ENCODE results near the gene ITGAD.

DNA sequence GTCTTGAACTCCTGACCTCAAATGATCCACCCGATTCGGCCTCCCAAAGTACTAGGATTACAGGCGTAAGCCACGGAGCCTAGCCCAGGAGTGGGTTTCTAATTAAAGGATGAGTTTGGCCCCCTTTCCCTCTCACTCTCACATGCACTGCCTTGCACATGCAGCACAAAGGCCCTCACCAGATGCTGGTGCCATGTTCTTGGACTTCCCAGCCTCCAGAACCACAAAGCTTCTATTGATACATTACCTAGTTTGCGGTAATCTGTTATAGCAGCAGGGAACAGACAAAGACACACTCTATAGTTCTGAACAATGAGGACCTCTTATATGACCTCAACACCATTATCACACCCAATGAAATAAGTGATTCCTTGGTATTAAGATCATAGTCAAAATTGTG lies 17.9 kb upstream of the ITGAD start:
- TF ChIP-seq, protein P1, sequence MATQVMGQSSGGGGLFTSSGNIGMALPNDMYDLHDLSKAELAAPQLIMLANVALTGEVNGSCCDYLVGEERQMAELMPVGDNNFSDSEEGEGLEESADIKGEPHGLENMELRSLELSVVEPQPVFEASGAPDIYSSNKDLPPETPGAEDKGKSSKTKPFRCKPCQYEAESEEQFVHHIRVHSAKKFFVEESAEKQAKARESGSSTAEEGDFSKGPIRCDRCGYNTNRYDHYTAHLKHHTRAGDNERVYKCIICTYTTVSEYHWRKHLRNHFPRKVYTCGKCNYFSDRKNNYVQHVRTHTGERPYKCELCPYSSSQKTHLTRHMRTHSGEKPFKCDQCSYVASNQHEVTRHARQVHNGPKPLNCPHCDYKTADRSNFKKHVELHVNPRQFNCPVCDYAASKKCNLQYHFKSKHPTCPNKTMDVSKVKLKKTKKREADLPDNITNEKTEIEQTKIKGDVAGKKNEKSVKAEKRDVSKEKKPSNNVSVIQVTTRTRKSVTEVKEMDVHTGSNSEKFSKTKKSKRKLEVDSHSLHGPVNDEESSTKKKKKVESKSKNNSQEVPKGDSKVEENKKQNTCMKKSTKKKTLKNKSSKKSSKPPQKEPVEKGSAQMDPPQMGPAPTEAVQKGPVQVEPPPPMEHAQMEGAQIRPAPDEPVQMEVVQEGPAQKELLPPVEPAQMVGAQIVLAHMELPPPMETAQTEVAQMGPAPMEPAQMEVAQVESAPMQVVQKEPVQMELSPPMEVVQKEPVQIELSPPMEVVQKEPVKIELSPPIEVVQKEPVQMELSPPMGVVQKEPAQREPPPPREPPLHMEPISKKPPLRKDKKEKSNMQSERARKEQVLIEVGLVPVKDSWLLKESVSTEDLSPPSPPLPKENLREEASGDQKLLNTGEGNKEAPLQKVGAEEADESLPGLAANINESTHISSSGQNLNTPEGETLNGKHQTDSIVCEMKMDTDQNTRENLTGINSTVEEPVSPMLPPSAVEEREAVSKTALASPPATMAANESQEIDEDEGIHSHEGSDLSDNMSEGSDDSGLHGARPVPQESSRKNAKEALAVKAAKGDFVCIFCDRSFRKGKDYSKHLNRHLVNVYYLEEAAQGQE (tag by site-specific recombination; IDR thresholded peaks at IDR 0.05): no peak
- TF ChIP-seq ZNF394 (tag by site-specific recombination; IDR thresholded peaks at IDR 0.05; ENCODE audit: borderline replicate concordance) (no peak), SETDB1 (IDR thresholded peaks at IDR 0.05; ENCODE audit: insufficient read length, low read length) (no peak), ZNF391 (tag by site-specific recombination; IDR thresholded peaks at IDR 0.05; ENCODE audit: borderline replicate concordance, low read depth) (no peak), ZNF654 (tag by site-specific recombination; IDR thresholded peaks at IDR 0.05; ENCODE audit: low read depth) (no peak), ZNF274 (IDR thresholded peaks at IDR 0.05; ENCODE audit: low read length) (no peak), ZNF274 (tag by site-specific recombination; IDR thresholded peaks at IDR 0.05; ENCODE audit: borderline replicate concordance) (no peak), KLF9 (tag by site-specific recombination; IDR thresholded peaks at IDR 0.05; ENCODE audit: low read depth) (no peak), ZNF658 (tag by site-specific recombination; IDR thresholded peaks at IDR 0.05) (no peak)
- TF ChIP-seq, protein P2, sequence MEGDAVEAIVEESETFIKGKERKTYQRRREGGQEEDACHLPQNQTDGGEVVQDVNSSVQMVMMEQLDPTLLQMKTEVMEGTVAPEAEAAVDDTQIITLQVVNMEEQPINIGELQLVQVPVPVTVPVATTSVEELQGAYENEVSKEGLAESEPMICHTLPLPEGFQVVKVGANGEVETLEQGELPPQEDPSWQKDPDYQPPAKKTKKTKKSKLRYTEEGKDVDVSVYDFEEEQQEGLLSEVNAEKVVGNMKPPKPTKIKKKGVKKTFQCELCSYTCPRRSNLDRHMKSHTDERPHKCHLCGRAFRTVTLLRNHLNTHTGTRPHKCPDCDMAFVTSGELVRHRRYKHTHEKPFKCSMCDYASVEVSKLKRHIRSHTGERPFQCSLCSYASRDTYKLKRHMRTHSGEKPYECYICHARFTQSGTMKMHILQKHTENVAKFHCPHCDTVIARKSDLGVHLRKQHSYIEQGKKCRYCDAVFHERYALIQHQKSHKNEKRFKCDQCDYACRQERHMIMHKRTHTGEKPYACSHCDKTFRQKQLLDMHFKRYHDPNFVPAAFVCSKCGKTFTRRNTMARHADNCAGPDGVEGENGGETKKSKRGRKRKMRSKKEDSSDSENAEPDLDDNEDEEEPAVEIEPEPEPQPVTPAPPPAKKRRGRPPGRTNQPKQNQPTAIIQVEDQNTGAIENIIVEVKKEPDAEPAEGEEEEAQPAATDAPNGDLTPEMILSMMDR (tag by site-specific recombination; IDR thresholded peaks at IDR 0.05): no peak
- TF ChIP-seq, protein P3, sequence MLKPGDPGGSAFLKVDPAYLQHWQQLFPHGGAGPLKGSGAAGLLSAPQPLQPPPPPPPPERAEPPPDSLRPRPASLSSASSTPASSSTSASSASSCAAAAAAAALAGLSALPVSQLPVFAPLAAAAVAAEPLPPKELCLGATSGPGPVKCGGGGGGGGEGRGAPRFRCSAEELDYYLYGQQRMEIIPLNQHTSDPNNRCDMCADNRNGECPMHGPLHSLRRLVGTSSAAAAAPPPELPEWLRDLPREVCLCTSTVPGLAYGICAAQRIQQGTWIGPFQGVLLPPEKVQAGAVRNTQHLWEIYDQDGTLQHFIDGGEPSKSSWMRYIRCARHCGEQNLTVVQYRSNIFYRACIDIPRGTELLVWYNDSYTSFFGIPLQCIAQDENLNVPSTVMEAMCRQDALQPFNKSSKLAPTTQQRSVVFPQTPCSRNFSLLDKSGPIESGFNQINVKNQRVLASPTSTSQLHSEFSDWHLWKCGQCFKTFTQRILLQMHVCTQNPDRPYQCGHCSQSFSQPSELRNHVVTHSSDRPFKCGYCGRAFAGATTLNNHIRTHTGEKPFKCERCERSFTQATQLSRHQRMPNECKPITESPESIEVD (tag by site-specific recombination; IDR thresholded peaks at IDR 0.05): no peak
- TF ChIP-seq, protein P4, sequence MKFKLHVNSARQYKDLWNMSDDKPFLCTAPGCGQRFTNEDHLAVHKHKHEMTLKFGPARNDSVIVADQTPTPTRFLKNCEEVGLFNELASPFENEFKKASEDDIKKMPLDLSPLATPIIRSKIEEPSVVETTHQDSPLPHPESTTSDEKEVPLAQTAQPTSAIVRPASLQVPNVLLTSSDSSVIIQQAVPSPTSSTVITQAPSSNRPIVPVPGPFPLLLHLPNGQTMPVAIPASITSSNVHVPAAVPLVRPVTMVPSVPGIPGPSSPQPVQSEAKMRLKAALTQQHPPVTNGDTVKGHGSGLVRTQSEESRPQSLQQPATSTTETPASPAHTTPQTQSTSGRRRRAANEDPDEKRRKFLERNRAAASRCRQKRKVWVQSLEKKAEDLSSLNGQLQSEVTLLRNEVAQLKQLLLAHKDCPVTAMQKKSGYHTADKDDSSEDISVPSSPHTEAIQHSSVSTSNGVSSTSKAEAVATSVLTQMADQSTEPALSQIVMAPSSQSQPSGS (tag by site-specific recombination; IDR thresholded peaks at IDR 0.05; ENCODE audit: low read depth): no peak
